Superior temporal gyrus (tissue), 1 donor: ENCODE measurements around the gene CTSH.
"Not testable (repeated sequence)": the region's sequence is repeated elsewhere in the genome, so short reads cannot be mapped to it uniquely, and the experiment has no call there.

ENCODE experiments used
- DNase-seq: peaks from one replicate; pipeline ENCODE4 v3.0.0-alpha.2; 2016; ENCODE audit errors: extremely low spot score

CTSH gene

GRCh38 chr15:78880813-78881212 lies 64.0 kb downstream of the CTSH start:
- DNase-seq, result no peak

- DNase-seq, result no peak
Observed at GRCh38 chr15:78880242-78880533, 64.7 kb downstream of the CTSH start.

GRCh38 chr15:78879517-78880241 lies 65.2 kb downstream of the CTSH start:
- DNase-seq, result no peak

GRCh38 chr15:78878356-78878755 lies 66.5 kb downstream of the CTSH start:
- no peak for DNase-seq

GRCh38 chr15:78876954-78877353 lies 67.9 kb downstream of the CTSH start:
- not testable (repeated sequence) for DNase-seq

- no peak for DNase-seq
Observed at GRCh38 chr15:78875107-78875914, 69.5 kb downstream of the CTSH start.

- DNase-seq, result no peak
Observed at GRCh38 chr15:78873793-78874765, 70.8 kb downstream of the CTSH start.

GRCh38 chr15:78872972-78873792 lies 71.7 kb downstream of the CTSH start:
- peak; percentile 82 for DNase-seq

GRCh38 chr15:78872155-78872971 lies 72.5 kb downstream of the CTSH start, which contains the start of gene MORF4L1:
Gene MORF4L1, plus strand, starts transcription at chr15:78872890. Its CDS starts 128 bp downstream, at chr15:78873018.
- DNase-seq, result peak; percentile 93

- DNase-seq, result not testable (repeated sequence)
Observed at GRCh38 chr15:78871483-78872127, 73.2 kb downstream of the CTSH start.
